Keratinocyte (primary cell): Measurements from ENCODE around the gene RASAL3. TPM values are rescaled to one million over a fixed set of nuclear protein-coding genes. Genes with fewer than 3 reads are reported as not detected.

Experiments used
- DNase-seq: peaks from one replicate; pipeline ENCODE4 v3.0.0-alpha.2; 2011; ENCODE audit warnings: low read depth, missing footprints, low spot score
- FAIRE-seq: peaks from 2 replicates; lab custom pipeline; 2011; peaks lifted over from hg19 to GRCh38; lab: Jason Lieb, UNC
- H2AFZ ChIP-seq: 2 replicates; pipeline ENCODE4 v1.6.0; 2012; ENCODE audit warnings: low read length, control low read depth, inconsistent platforms; ENCODE audit not compliant: control insufficient read depth
- H3K27ac ChIP-seq: 2 replicates; pipeline ENCODE4 v1.5.1; 2011; ENCODE audit warnings: low read length; ENCODE audit not compliant: control insufficient read depth, insufficient read depth
- H3K27me3 ChIP-seq: 3 replicates; pipeline ENCODE4 v1.6.0; 2011; ENCODE audit warnings: low read length; ENCODE audit not compliant: control insufficient read depth, insufficient read depth; ENCODE audit errors: extremely low read depth
- H3K36me3 ChIP-seq, 2 experiments: 2 replicates in 1 of 2; 3 replicates in 1 of 2; pipeline ENCODE4 v1.5.1; 2011; ENCODE audit warnings: low read length in 2 of 2, mild to moderate bottlenecking in 1 of 2; ENCODE audit not compliant: control insufficient read depth in 2 of 2, insufficient read depth in 2 of 2; ENCODE audit errors: extremely low read depth in 1 of 2
- H3K4me1 ChIP-seq: 3 replicates; pipeline ENCODE4 v1.5.1; 2011; ENCODE audit warnings: low read length; ENCODE audit not compliant: control insufficient read depth, insufficient read depth; ENCODE audit errors: extremely low read depth
- H3K4me2 ChIP-seq: 3 replicates; pipeline ENCODE4 v1.6.0; 2011; ENCODE audit warnings: low read depth, low read length; ENCODE audit not compliant: control insufficient read depth, insufficient read depth; ENCODE audit errors: extremely low read depth
- H3K4me3 ChIP-seq, 3 experiments: fragments of 200-600 bp in 1 of 3; sonication (generic) in 1 of 3; 2 replicates in 2 of 3; 3 replicates in 1 of 3; pipeline ENCODE4 v1.5.1; 2011 to 2016; ENCODE audit warnings: low read length in 3 of 3, mild to moderate bottlenecking in 3 of 3, control low read depth in 2 of 3, inconsistent platforms in 1 of 3, low read depth in 1 of 3, mixed read lengths in 1 of 3, mixed run types in 1 of 3, moderate library complexity in 1 of 3; ENCODE audit not compliant: control insufficient read depth in 2 of 3, insufficient read depth in 2 of 3; ENCODE audit errors: extremely low read depth in 1 of 3
- H3K79me2 ChIP-seq: 2 replicates; pipeline ENCODE4 v1.6.0; 2012; ENCODE audit warnings: low read length; ENCODE audit not compliant: control insufficient read depth, insufficient read depth
- H3K9ac ChIP-seq: 3 replicates; pipeline ENCODE4 v1.6.0; 2011; ENCODE audit warnings: low read length; ENCODE audit not compliant: control insufficient read depth, insufficient read depth; ENCODE audit errors: extremely low read depth
- H3K9me1 ChIP-seq: 3 replicates; pipeline ENCODE4 v1.6.0; 2011; ENCODE audit warnings: low read length; ENCODE audit not compliant: control insufficient read depth, insufficient read depth; ENCODE audit errors: extremely low read depth
- H3K9me3 ChIP-seq: 2 replicates; pipeline ENCODE4 v1.5.1; 2012; ENCODE audit warnings: low read depth, low read length; ENCODE audit not compliant: control insufficient read depth
- H4K20me1 ChIP-seq: 3 replicates; pipeline ENCODE4 v1.6.0; 2011; ENCODE audit warnings: low read length; ENCODE audit not compliant: control insufficient read depth, insufficient read depth; ENCODE audit errors: extremely low read depth
- CTCF ChIP-seq, 3 experiments: IDR thresholded peaks in 1 of 3; conservative IDR thresholded peaks in 1 of 3; optimal IDR thresholded peaks in 1 of 3; 2 replicates in 2 of 3; 3 replicates in 1 of 3; pipeline versions ENCODE3 to v1.5.1; 2011; ENCODE audit warnings: low read length in 3 of 3, mild to moderate bottlenecking in 3 of 3, moderate library complexity in 2 of 3, control low read depth in 1 of 3, inconsistent platforms in 1 of 3; ENCODE audit not compliant: insufficient read depth in 2 of 3; ENCODE audit errors: extremely low read depth in 1 of 3
- EZH2 ChIP-seq: IDR thresholded peaks from one replicate; pipeline ENCODE4 v1.6.1; 2012; ENCODE audit warnings: inconsistent platforms, mild to moderate bottlenecking, low read length, moderate library complexity
- dilution Hi-C: fragments of 300-500 bp; cut with MboI; formaldehyde crosslinking; loops from one replicate; pipeline ENCODE4 v1.7.0; 2020; ENCODE audit warnings: low sequenced_read_pairs; ENCODE audit not compliant: extremely low pct_ligation_motif_present
- polyA plus RNA-seq, 5 experiments: library from polyadenylated mRNA; depleted of rRNA in 3 of 5; stranded (reverse) in 3 of 5; stranded (forward) in 1 of 5; unstranded in 1 of 5; fragments of >200 nt; gene quantifications; 1 replicate in 1 of 5; 2 replicates in 3 of 5; 3 replicates in 1 of 5; pipeline versions ENCODE4 v1.2.1 to v1.2.3, GENCODE V29; 2011 to 2012; ENCODE audit warnings: missing spikeins in 2 of 5, low read depth in 1 of 5, low replicate concordance in 1 of 5

Gene RASAL3
- polyA plus RNA-seq, 1 donor (not counting 4 experiments of a cell fraction or from before 2014, with no cell fraction given), result not detected

DNA sequence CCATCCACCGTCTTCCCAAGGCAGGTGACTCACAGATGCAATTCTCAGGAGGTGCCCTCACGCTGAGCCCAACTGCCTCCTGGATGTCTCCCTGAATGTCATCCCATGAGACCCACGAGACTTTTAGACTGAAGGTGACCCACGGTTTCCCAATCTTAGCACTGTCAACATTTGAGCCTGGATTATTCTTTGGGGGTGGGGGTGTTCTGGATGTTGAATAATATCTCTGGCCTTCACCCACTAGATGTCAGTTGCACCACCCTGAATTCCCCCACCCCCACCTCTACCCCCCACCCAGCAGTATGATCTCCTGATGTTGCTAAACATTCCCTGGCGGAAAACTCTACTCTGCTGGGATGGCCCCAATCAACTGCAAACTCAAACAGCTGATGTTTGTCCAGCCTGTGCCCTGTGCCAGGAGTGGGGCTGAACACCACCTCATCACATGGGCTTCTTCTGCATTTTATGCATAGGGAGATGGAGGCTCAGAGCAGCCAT is 41.8 kb upstream of the RASAL3 start:
- Histone ChIP-seq H3K36me3 (no peaks in the 10 kb centered on the region), H3K4me1 (no peaks in the 10 kb centered on the region), H4K20me1 (no peaks in the 10 kb centered on the region), H3K79me2 (no peaks in the 10 kb centered on the region), H3K9me1 (no peaks in the 10 kb centered on the region), H3K27ac (no peak overlapping the region), H2AFZ (no peak overlapping the region), H3K27me3 (peaks cover 31% of the 10 kb centered on the region), H3K4me2 (no peak overlapping the region), H3K4me3 (no peak overlapping the region), H3K9me3 (no peaks in the 10 kb centered on the region), H3K9ac (no peak overlapping the region)
- TF ChIP-seq CTCF (optimal IDR thresholded peaks at IDR 0.05 in 1 of 3, IDR thresholded peaks at IDR 0.05 in 1 of 3, conservative IDR thresholded peaks at IDR 0.05 in 1 of 3; ENCODE audit: extremely low read depth in 1 of 3, insufficient read depth in 2 of 3, low read length in 3 of 3) (no peak), EZH2 (no peak)
- FAIRE-seq, result no peak
- no peak for DNase-seq
- dilution Hi-C loops, result no loop called here

DNA sequence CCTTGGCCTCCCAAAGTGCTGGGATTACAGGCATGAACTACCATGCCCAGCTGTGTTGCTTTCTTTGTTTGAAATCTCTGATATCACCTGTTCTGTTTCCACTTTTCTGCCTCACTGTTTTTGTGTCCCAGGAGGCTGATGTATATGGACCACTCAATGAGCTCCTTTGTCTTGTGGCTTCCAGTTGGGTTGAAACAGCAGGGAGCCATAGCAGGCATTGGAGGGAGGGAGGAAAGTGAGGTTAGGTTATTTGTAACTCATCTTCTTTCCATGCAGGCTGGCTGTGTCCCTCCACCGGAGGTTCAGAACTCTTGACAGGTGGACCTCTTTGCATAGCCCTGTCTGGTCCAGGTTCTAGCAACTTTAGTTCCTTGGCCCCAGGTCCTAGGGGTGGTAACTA is 37.9 kb upstream of the RASAL3 start:
- H3K4me2 ChIP-seq, result no peak overlapping the region
- dilution Hi-C loops, result no loop called here
- H3K27me3 ChIP-seq, result peaks cover 6% of the 10 kb centered on the region
- no peaks in the 10 kb centered on the region for H3K4me1 ChIP-seq
- no peaks in the 10 kb centered on the region for H3K9me3 ChIP-seq
- H3K36me3 ChIP-seq, result no peaks in the 10 kb centered on the region
- no peak for DNase-seq
- no peak overlapping the region for H3K4me3 ChIP-seq
- TF ChIP-seq CTCF (optimal IDR thresholded peaks at IDR 0.05 in 1 of 3, IDR thresholded peaks at IDR 0.05 in 1 of 3, conservative IDR thresholded peaks at IDR 0.05 in 1 of 3; ENCODE audit: extremely low read depth in 1 of 3, insufficient read depth in 2 of 3, low read length in 3 of 3) (no peak), EZH2 (no peak)
- no peak for FAIRE-seq
- H4K20me1 ChIP-seq, result no peaks in the 10 kb centered on the region
- no peak overlapping the region for H2AFZ ChIP-seq
- no peaks in the 10 kb centered on the region for H3K79me2 ChIP-seq
- no peak overlapping the region for H3K9ac ChIP-seq
- no peaks in the 10 kb centered on the region for H3K9me1 ChIP-seq
- no peak overlapping the region for H3K27ac ChIP-seq
